Spinal cord (tissue), 10 donors: ENCODE measurements around the gene LEKR1. TPM values are rescaled to one million over a fixed set of nuclear protein-coding genes. Genes with fewer than 3 reads are reported as not detected.

Experiments
- DNase-seq, 6 donors: peaks; one replicate each; pipeline versions ENCODE4 v3.0.0 to v3.0.0-alpha.2; 2013 to 2015; ENCODE audit warnings: low spot score in 6 of 6, low read depth in 4 of 6
- H3K27ac ChIP-seq: one replicate; pipeline ENCODE4 v1.5.1; 2013; ENCODE audit warnings: low read depth, low read length, control low read depth
- H3K27me3 ChIP-seq: one replicate; pipeline ENCODE4 v1.6.1; 2013; ENCODE audit warnings: low read length; ENCODE audit not compliant: control insufficient read depth, insufficient read depth
- H3K36me3 ChIP-seq: one replicate; pipeline ENCODE4 v1.6.1; 2013; ENCODE audit warnings: low read length; ENCODE audit not compliant: control insufficient read depth, insufficient read depth
- H3K4me1 ChIP-seq: one replicate; pipeline ENCODE4 v1.6.1; 2013; ENCODE audit warnings: low read length; ENCODE audit not compliant: control insufficient read depth, insufficient read depth
- H3K4me3 ChIP-seq: one replicate; pipeline ENCODE4 v1.5.1; 2013; ENCODE audit warnings: low read depth, low read length, control low read depth
- H3K9me3 ChIP-seq: one replicate; pipeline ENCODE4 v1.6.1; 2013; ENCODE audit warnings: low read length; ENCODE audit not compliant: control insufficient read depth, insufficient read depth
- WGBS: methylation state at CpG from one replicate; pipeline ENCODE4 v1.1.5; 2013; ENCODE audit warnings: missing lambda C conversion rate; ENCODE audit not compliant: insufficient coverage; 5-methylcytosine and 5-hydroxymethylcytosine counted together
- long read RNA-seq, 4 donors: transcript quantifications; one replicate each; lab custom pipeline, GENCODE V29; 2026
- polyA plus RNA-seq, 2 donors: library from polyadenylated mRNA; unstranded; fragments of 120-200 nt; gene quantifications; one replicate each; pipeline ENCODE4 v1.2.1, GENCODE V29; 2013; ENCODE audit not compliant: insufficient read length in 2 of 2
- total RNA-seq, 2 donors: library from RNA; depleted of rRNA in 1 of 2; stranded (reverse); fragments of 120-200 nt in 1 of 2; fragments of >200 nt in 1 of 2; gene quantifications; one replicate each; pipeline versions ENCODE4 v1.2.3 to v1.2.4, GENCODE V29; 2013 to 2014
- donor health status: healthy.

LEKR1 gene
- 1 to 10 TPM; 1.8 to 2.4 TPM for total RNA-seq
- 1 to 10 TPM; 1.7 to 1.9 TPM for polyA plus RNA-seq
- long read RNA-seq, donor 1, partial matches to known transcripts, result 18 of 18 reads
- long read RNA-seq, donor 1, other reads (novel, unspliced or antisense), result 0 of 18 reads
- long read RNA-seq, donor 2, result 0 reads
- long read RNA-seq, donor 3, result 0 reads
- long read RNA-seq, donor 4, partial matches to known transcripts, result 0 of 1 reads
- long read RNA-seq, donor 4, other reads (novel, unspliced or antisense), result 0 of 1 reads

DNA sequence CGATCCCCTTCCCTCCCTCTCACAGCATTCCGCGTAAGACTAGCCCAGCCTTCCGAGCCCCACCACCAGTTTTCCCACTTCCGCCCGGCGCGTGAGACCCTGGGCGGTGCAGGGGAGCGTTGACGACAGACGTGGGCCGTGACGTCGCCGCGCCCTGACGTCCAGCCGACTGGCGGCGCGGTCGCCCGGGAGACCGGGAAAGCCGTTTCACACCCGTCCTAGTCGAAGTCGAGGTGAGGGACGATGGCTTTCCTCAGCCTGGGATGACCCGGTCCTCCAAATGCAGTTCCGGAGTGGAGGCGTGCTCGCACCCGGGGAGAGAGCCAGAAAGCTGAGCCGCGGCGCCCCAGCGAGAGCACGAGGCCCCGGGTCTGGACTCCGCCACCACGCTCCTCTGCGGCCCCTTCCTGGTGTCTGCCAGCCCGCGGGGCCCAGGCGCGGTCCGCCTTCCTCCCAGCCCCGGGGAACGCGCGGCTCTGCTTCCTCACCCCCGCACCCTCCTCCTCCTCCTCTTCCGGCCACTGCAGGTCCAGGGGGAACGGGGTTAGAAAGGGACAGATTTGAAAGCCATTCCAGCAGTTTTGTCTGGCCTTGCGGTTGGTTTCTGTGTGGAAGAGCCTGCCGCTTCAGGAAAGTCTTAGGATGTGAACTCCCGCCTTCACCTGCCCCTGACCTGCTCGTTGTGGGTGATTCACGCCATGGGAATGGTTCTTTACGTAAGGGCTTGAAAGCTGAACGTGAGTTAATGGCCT, at the start of gene LEKR1:
Gene LEKR1, plus strand, starts transcription at position 210 of the 752 bp plus-strand sequence. CDS start 2,977 bp downstream, outside the sequence.
- WGBS, result 0% methylated on average over 61 of the region's 63 CpGs
- Histone ChIP-seq H3K9me3 (peaks cover 1% of the 10 kb centered on the region), H3K4me3 (peak within 1 kb of the TSS; percentile 81), H3K36me3 (no peaks in the 10 kb centered on the region), H3K27me3 (no peaks in the 10 kb centered on the region), H3K27ac (peak within 1 kb of the TSS; percentile 89), H3K4me1 (peaks cover 8% of the 10 kb centered on the region)
- DNase-seq, result peak; percentile 72 to 96 (median 86)

- no peak for DNase-seq
- Histone ChIP-seq H3K4me3 (no peak overlapping the region), H3K4me1 (no peaks in the 10 kb centered on the region)
Observed at GRCh38 chr3:156776871-156777270, 49.3 kb upstream of the LEKR1 start.

GRCh38 chr3:156781310-156782230, 44.6 kb upstream of the LEKR1 start:
- Histone ChIP-seq H3K36me3 (no peaks in the 10 kb centered on the region), H3K27ac (no peak overlapping the region), H3K4me1 (no peaks in the 10 kb centered on the region), H3K9me3 (no peaks in the 10 kb centered on the region), H3K4me3 (no peak overlapping the region), H3K27me3 (no peaks in the 10 kb centered on the region)
- WGBS, result 84% methylated on average over 3 of the region's 4 CpGs
- DNase-seq, result no peak

More at GRCh38 chr3:156776871-156777270, 49.3 kb upstream of the LEKR1 start:
- H3K36me3 ChIP-seq, result no peaks in the 10 kb centered on the region
- no peaks in the 10 kb centered on the region for H3K9me3 ChIP-seq
- H3K27ac ChIP-seq, result no peak overlapping the region
- no peaks in the 10 kb centered on the region for H3K27me3 ChIP-seq

GRCh38 chr3:156782319-156782718, 43.8 kb upstream of the LEKR1 start:
- no peak overlapping the region for H3K27ac ChIP-seq

GRCh38 chr3:156782921-156783320, 43.2 kb upstream of the LEKR1 start:
- Histone ChIP-seq H3K27ac (no peak overlapping the region), H3K9me3 (no peaks in the 10 kb centered on the region), H3K4me1 (no peaks in the 10 kb centered on the region), H3K36me3 (no peaks in the 10 kb centered on the region), H3K4me3 (no peak overlapping the region), H3K27me3 (no peaks in the 10 kb centered on the region)
- no peak for DNase-seq

More at GRCh38 chr3:156782319-156782718, 43.8 kb upstream of the LEKR1 start:
- Histone ChIP-seq H3K4me1 (no peaks in the 10 kb centered on the region), H3K36me3 (no peaks in the 10 kb centered on the region), H3K27me3 (no peaks in the 10 kb centered on the region), H3K4me3 (no peak overlapping the region), H3K9me3 (no peaks in the 10 kb centered on the region)
- WGBS, result 90% methylated on average over 2 of the region's 5 CpGs
- DNase-seq, result no peak

GRCh38 chr3:156787001-156787400, 39.2 kb upstream of the LEKR1 start:
- Histone ChIP-seq H3K27me3 (no peaks in the 10 kb centered on the region), H3K4me1 (no peaks in the 10 kb centered on the region), H3K36me3 (no peaks in the 10 kb centered on the region), H3K27ac (no peak overlapping the region), H3K4me3 (no peak overlapping the region), H3K9me3 (no peaks in the 10 kb centered on the region)
- no peak for DNase-seq

GRCh38 chr3:156787926-156788663, 38.1 kb upstream of the LEKR1 start:
- DNase-seq, result no peak
- Histone ChIP-seq H3K27me3 (no peaks in the 10 kb centered on the region), H3K4me1 (no peaks in the 10 kb centered on the region), H3K9me3 (no peaks in the 10 kb centered on the region), H3K27ac (no peak overlapping the region), H3K4me3 (no peak overlapping the region), H3K36me3 (no peaks in the 10 kb centered on the region)
- WGBS, result no CpG with 5 or more reads among the region's 1 CpG

- Histone ChIP-seq H3K27me3 (no peaks in the 10 kb centered on the region), H3K27ac (no peak overlapping the region), H3K4me3 (no peak overlapping the region), H3K36me3 (no peaks in the 10 kb centered on the region), H3K9me3 (no peaks in the 10 kb centered on the region), H3K4me1 (no peaks in the 10 kb centered on the region)
- WGBS, result 100% methylated on average over 1 of the region's 3 CpGs
- DNase-seq, result no peak
Observed at GRCh38 chr3:156788846-156789245, 37.3 kb upstream of the LEKR1 start.

GRCh38 chr3:156790156-156790555, 36.0 kb upstream of the LEKR1 start:
- no peaks in the 10 kb centered on the region for H3K4me1 ChIP-seq
- no peak overlapping the region for H3K27ac ChIP-seq
- no peaks in the 10 kb centered on the region for H3K36me3 ChIP-seq
- no peak for DNase-seq
- H3K9me3 ChIP-seq, result no peaks in the 10 kb centered on the region
- H3K27me3 ChIP-seq, result no peaks in the 10 kb centered on the region
- H3K4me3 ChIP-seq, result no peak overlapping the region
